Measurements from ENCODE around the gene BIRC2.
"Not testable (repeated sequence)": the region's sequence is repeated elsewhere in the genome, so short reads cannot be mapped to it uniquely, and the experiment has no call there.

Gene BIRC2

GRCh38 chr11:102322560-102322959 lies 24.5 kb upstream of the BIRC2 start:
- DNase-seq (ENCODE audit: low read depth in 2 of 3, low spot score in 2 of 3) = no peak

- DNase-seq (ENCODE audit: low read depth in 2 of 3, low spot score in 2 of 3) = no peak
Measured at GRCh38 chr11:102323542-102324251, 23.3 kb upstream of the BIRC2 start.

GRCh38 chr11:102325088-102325487 lies 21.9 kb upstream of the BIRC2 start:
- DNase-seq (ENCODE audit: low read depth in 2 of 3, low spot score in 2 of 3) = no peak

GRCh38 chr11:102328748-102329147 lies 18.3 kb upstream of the BIRC2 start:
- no peak for DNase-seq (ENCODE audit: low read depth in 2 of 3, low spot score in 2 of 3)

GRCh38 chr11:102330231-102330630 lies 16.8 kb upstream of the BIRC2 start:
- no peak for DNase-seq (ENCODE audit: low read depth in 2 of 3, low spot score in 2 of 3)

GRCh38 chr11:102331341-102331740 lies 15.7 kb upstream of the BIRC2 start:
- DNase-seq (ENCODE audit: low read depth in 2 of 3, low spot score in 2 of 3) = no peak

GRCh38 chr11:102332611-102332994 lies 14.4 kb upstream of the BIRC2 start:
- DNase-seq (ENCODE audit: low read depth in 2 of 3, low spot score in 2 of 3) = no peak

- no peak for DNase-seq (ENCODE audit: low read depth in 2 of 3, low spot score in 2 of 3)
Measured at GRCh38 chr11:102338479-102339010, 8.5 kb upstream of the BIRC2 start.

GRCh38 chr11:102341311-102341710 lies 5.7 kb upstream of the BIRC2 start:
- DNase-seq (ENCODE audit: low read depth in 2 of 3, low spot score in 2 of 3) = not testable (repeated sequence)

GRCh38 chr11:102341844-102342318 lies 5.1 kb upstream of the BIRC2 start:
- DNase-seq (ENCODE audit: low read depth in 2 of 3, low spot score in 2 of 3) = no peak

GRCh38 chr11:102343809-102344208 lies 3.2 kb upstream of the BIRC2 start:
- DNase-seq (ENCODE audit: low read depth in 2 of 3, low spot score in 2 of 3) = no peak

GRCh38 chr11:102345904-102346303 lies 1.1 kb upstream of the BIRC2 start:
- DNase-seq (ENCODE audit: low read depth in 2 of 3, low spot score in 2 of 3) = no peak

- no peak for DNase-seq (ENCODE audit: low read depth in 2 of 3, low spot score in 2 of 3)
Measured at GRCh38 chr11:102346456-102346747, 612 bp upstream of the BIRC2 start.

- no peak for DNase-seq (ENCODE audit: low read depth in 2 of 3, low spot score in 2 of 3)
Measured at GRCh38 chr11:102347462-102348370, 702 bp downstream of the BIRC2 start.

- no peak for DNase-seq (ENCODE audit: low read depth in 2 of 3, low spot score in 2 of 3)
Measured at GRCh38 chr11:102357116-102357515, 10.1 kb downstream of the BIRC2 start.

GRCh38 chr11:102359372-102359771 lies 12.4 kb downstream of the BIRC2 start:
- DNase-seq (ENCODE audit: low read depth in 2 of 3, low spot score in 2 of 3) = no peak

GRCh38 chr11:102360681-102361080 lies 13.7 kb downstream of the BIRC2 start:
- no peak for DNase-seq (ENCODE audit: low read depth in 2 of 3, low spot score in 2 of 3)

GRCh38 chr11:102361086-102362031 lies 14.3 kb downstream of the BIRC2 start:
- no peak for DNase-seq (ENCODE audit: low read depth in 2 of 3, low spot score in 2 of 3)

GRCh38 chr11:102364991-102365390 lies 18.0 kb downstream of the BIRC2 start:
- DNase-seq (ENCODE audit: low read depth in 2 of 3, low spot score in 2 of 3) = no peak

- DNase-seq (ENCODE audit: low read depth in 2 of 3, low spot score in 2 of 3) = no peak
Measured at GRCh38 chr11:102367364-102367763, 20.4 kb downstream of the BIRC2 start.

- DNase-seq (ENCODE audit: low read depth in 2 of 3, low spot score in 2 of 3) = no peak
Measured at GRCh38 chr11:102368472-102368871, 21.5 kb downstream of the BIRC2 start.

Measured in activated CD8-positive, alpha-beta memory T cell treated with anti-CD3 and anti-CD28 coated beads for 48 hours (primary cell).